Left lung (tissue), 10 donors: Measurements from ENCODE around the gene RPS19BP1. TPM values are rescaled to one million over a fixed set of nuclear protein-coding genes. Genes with fewer than 3 reads are reported as not detected.
A peak's percentile ranks its signal among the peaks of the same experiment; 100 is the strongest.

Experiments used
- ATAC-seq: fragments of 200-7000 bp; cut with Tn5 transposase; one replicate; pipeline ENCODE4 v1.9.1; 2020; ENCODE audit warnings: moderate library complexity
- DNase-seq, 4 donors: peaks; one replicate each; pipeline ENCODE4 v3.0.0-alpha.2; 2013 to 2020
- H3K27ac ChIP-seq, 2 donors: fragments of 200-600 bp; sonication (generic) in 1 of 2; one replicate each; pipeline versions ENCODE4 v1.5.0 to v1.8.0; 2020 to 2021
- H3K27me3 ChIP-seq, 2 donors: fragments of 200-600 bp; sonication (generic) in 1 of 2; one replicate each; pipeline versions ENCODE4 v1.5.0 to v1.8.0; 2020 to 2021
- H3K36me3 ChIP-seq, 2 donors: fragments of 200-600 bp; sonication (generic) in 1 of 2; one replicate each; pipeline versions ENCODE4 v1.5.0 to v1.8.0; 2020 to 2021
- H3K4me1 ChIP-seq, 2 donors: fragments of 200-600 bp; one replicate each; pipeline ENCODE4 v1.8.0; 2021
- H3K4me3 ChIP-seq, 2 donors: fragments of 200-600 bp; sonication (generic) in 1 of 2; one replicate each; pipeline versions ENCODE4 v1.5.0 to v1.8.0; 2020 to 2021; ENCODE audit warnings: mild to moderate bottlenecking in 1 of 2
- H3K9me3 ChIP-seq, 2 donors: fragments of 200-600 bp; sonication (generic) in 1 of 2; one replicate each; pipeline versions ENCODE4 v1.5.0 to v1.8.0; 2020 to 2021
- intact Hi-C, 2 donors: fragments of 100-400 bp; cut with DNase I; formaldehyde crosslinking; loops; one replicate each; pipeline versions ENCODE4 v1.11.2 to v1.14.2; 2022
- polyA plus RNA-seq, 6 donors: library from polyadenylated mRNA; unstranded; fragments of 120-200 nt; gene quantifications; one replicate each; pipeline ENCODE4 v1.2.1, GENCODE V29; 2013; ENCODE audit not compliant: insufficient read length in 6 of 6
- total RNA-seq, 2 donors: library from RNA; stranded (reverse); fragmentation: NEBNext Ultra II Directional; extraction: Animal tissue kit (Norgen Biotek cat#: 25700); gene quantifications; one replicate each; pipeline ENCODE4 v1.2.1, GENCODE V29; 2021
- TF ChIP-seq, protein P1 (sequence below), 2 donors: fragments of 200-600 bp; sonication (generic) in 1 of 2; IDR thresholded peaks; one replicate each; pipeline versions ENCODE4 v1.5.0 to v1.8.0; 2021; ENCODE audit warnings: antibody characterized with exemption in 2 of 2
- donor health status: DM: no; HTN: yes; CAD: no.
- donor health status: DM: no; HTN: no; CAD: no.

Gene RPS19BP1
- total and polyA plus RNA-seq, 8 donors = 42.3 to 88.4 (median 51.8) TPM

DNA sequence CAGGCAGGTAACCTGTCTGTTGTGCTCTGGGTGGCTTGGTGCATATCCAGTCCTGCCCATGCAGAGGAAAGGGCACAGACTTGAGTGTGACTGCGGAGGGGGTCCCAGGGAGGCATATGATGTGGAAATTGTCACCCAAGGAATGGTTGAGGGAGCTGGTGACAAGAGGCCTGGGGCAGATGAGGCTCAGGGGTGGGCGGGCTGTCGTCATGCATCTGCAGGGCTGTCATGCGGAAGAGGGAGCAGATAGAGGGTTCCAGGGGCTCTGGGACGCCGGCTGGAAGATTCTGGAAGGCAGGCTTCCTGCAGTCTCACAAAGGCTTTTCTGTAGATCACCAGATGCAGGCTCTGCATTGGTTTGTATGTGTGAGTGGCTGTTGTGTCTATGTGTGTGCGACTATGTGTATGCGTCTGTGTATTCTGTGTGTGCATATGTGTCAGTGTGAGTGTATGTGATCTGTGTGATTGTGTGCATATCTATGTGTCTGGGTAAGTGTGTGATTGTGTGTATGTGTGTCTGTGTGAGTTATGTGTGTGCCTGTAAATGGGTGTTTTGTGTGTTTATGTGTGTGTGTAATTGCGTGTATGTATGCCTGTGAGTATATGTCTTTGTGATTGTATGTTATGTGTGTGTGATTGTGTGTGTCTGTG lies 30.4 kb upstream of the RPS19BP1 start:
- Histone ChIP-seq H3K36me3 (no peaks in the 10 kb centered on the region), H3K27ac (no peak overlapping the region), H3K9me3 (no peaks in the 10 kb centered on the region), H3K4me3 (no peak overlapping the region), H3K4me1 (peaks cover 0 to 5% of the 10 kb centered on the region in 2 donors), H3K27me3 (peaks cover 8 to 60% of the 10 kb centered on the region in 2 donors)
- ATAC-seq (no peak), DNase-seq (no peak)
- intact Hi-C loops = no loop called here
- TF ChIP-seq, protein P1, sequence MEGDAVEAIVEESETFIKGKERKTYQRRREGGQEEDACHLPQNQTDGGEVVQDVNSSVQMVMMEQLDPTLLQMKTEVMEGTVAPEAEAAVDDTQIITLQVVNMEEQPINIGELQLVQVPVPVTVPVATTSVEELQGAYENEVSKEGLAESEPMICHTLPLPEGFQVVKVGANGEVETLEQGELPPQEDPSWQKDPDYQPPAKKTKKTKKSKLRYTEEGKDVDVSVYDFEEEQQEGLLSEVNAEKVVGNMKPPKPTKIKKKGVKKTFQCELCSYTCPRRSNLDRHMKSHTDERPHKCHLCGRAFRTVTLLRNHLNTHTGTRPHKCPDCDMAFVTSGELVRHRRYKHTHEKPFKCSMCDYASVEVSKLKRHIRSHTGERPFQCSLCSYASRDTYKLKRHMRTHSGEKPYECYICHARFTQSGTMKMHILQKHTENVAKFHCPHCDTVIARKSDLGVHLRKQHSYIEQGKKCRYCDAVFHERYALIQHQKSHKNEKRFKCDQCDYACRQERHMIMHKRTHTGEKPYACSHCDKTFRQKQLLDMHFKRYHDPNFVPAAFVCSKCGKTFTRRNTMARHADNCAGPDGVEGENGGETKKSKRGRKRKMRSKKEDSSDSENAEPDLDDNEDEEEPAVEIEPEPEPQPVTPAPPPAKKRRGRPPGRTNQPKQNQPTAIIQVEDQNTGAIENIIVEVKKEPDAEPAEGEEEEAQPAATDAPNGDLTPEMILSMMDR (IDR thresholded peaks at IDR 0.05) = no peak

DNA sequence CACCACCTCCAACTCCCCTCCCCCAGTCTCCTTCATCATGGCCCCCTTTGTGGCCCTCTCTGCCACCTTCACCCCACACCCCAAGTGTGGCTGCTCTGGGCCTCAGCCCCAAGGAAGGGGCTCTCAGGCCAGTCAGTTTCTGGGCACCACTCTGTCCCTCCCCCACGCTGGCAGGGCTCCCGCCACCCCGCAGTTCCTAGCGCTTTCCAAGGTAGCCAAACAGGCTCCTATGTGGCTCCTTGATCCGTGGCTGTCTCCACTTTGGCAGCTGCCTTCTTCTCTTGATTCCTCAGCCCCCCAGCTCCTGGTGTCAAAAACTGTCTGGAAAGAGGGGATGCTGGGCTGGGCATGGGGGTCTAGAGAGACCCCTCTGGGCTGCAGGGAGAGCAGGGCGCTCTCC lies 27.6 kb upstream of the RPS19BP1 start:
- Histone ChIP-seq H3K4me1 (peaks cover 0 to 12% of the 10 kb centered on the region in 2 donors), H3K36me3 (no peaks in the 10 kb centered on the region), H3K27ac (no peak overlapping the region), H3K4me3 (no peak overlapping the region), H3K9me3 (no peaks in the 10 kb centered on the region), H3K27me3 (peaks cover 22 to 87% of the 10 kb centered on the region in 2 donors)
- ATAC-seq (no peak), DNase-seq (no peak)
- TF ChIP-seq, protein P1 (IDR thresholded peaks at IDR 0.05) = no peak
- intact Hi-C loops = no loop called here

DNA sequence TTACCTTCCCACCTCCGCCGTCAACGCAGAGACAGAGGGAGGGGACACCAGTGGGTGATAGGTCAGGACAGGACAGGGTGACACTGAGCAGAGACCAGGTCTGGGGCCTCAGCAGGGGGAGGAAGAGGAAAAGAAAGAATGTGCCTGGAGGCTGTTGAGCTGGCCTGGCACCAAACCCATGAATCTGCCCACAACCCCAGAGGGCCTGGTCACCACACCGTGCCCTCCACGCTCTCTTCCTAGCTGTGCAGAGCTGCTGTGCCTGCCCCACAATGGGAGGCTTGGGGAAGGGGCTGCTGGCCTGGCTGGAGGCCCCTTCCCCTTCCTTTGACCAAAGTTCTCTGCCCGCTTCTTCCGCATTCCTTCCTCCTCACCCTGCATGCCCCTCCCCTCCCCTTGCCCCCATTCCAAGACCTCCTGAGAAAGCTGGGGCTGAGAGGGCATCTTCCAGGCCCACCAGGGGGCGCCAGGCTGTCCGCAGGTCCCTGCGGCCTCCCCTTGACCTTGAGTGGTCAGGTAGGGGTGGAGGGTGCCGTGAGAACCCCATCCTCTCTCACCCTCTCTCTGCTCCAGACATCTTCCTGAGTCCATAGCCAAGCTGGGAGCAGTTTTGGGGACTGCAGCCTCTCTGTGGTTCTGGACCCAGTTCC lies 27.0 kb upstream of the RPS19BP1 start:
- DNase-seq (no peak), ATAC-seq (no peak)
- Histone ChIP-seq H3K4me1 (peaks cover 0 to 12% of the 10 kb centered on the region in 2 donors), H3K4me3 (no peak overlapping the region), H3K9me3 (no peaks in the 10 kb centered on the region), H3K36me3 (no peaks in the 10 kb centered on the region), H3K27me3 (peaks cover 22 to 86% of the 10 kb centered on the region in 2 donors), H3K27ac (no peak overlapping the region)
- intact Hi-C loops = no loop called here
- TF ChIP-seq, protein P1 (IDR thresholded peaks at IDR 0.05) = no peak

DNA sequence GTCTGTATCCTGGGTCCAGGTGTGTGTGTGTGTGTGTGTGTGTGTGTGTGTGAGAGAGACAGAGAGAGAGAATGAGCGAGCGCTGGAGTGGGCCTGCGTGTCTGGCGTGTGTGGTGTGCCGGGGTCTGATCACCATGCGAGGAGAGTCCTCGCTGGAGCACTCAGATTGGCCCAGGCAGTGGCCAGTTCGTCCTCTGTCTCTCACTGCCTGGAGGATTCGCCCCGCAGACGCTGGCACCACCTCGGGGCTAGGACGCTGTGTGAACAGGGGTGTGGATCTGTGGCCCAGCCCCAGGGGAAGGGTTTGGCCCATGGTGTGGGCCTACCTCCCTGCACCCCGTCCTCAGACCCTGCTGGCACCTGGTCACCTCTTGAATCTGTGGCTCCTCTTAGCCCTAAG lies 26.4 kb upstream of the RPS19BP1 start:
- Histone ChIP-seq H3K4me1 (peaks cover 0 to 12% of the 10 kb centered on the region in 2 donors), H3K4me3 (no peak overlapping the region)

DNA sequence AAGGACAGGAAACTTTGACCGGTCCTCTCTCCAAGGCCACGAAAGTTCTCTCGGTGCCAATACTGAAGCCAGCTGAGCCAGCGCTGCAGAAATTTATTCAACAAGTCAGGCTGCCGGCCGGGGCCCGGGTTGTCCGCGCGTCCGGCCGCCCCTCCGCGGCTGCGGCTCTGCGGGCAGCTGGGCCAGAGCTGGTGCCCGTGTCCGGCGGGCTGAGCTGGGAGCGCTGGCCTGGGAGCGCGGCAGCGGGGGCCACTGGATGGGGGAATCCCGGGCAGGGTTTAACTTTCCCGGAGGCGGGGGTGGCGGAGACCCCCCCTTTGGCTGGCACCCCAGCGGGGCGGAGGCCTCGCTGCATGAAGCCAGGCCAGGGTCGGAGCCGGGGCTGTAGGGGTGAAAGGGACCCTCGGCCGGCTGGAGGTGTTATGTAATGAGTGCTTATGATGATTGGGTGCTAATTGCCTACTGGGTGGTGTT lies 25.7 kb upstream of the RPS19BP1 start:
- H3K9me3 ChIP-seq = no peaks in the 10 kb centered on the region
- H3K4me3 ChIP-seq = no peak overlapping the region
- no peak overlapping the region for H3K27ac ChIP-seq
- intact Hi-C loops = no loop called here
- DNase-seq = peak in 1 of 4 donors; percentile 24
- TF ChIP-seq, protein P1 (IDR thresholded peaks at IDR 0.05) = no peak
- no peak for ATAC-seq
- peaks cover 22 to 92% of the 10 kb centered on the region in 2 donors for H3K27me3 ChIP-seq
- H3K36me3 ChIP-seq = no peaks in the 10 kb centered on the region
- peaks cover 0 to 12% of the 10 kb centered on the region in 2 donors for H3K4me1 ChIP-seq

More for the DNA sequence above, 26.4 kb upstream of the RPS19BP1 start:
- Histone ChIP-seq H3K36me3 (no peaks in the 10 kb centered on the region), H3K9me3 (no peaks in the 10 kb centered on the region), H3K27ac (no peak overlapping the region), H3K27me3 (peaks cover 22 to 86% of the 10 kb centered on the region in 2 donors)
- intact Hi-C loops = no loop called here
- TF ChIP-seq, protein P1 (IDR thresholded peaks at IDR 0.05) = no peak
- ATAC-seq = no peak
- no peak for DNase-seq
